Central memory CD4-positive, alpha-beta T cell (primary cell): ENCODE results near the gene AUTS2.
"Not testable (repeated sequence)": the region's sequence is repeated elsewhere in the genome, so short reads cannot be mapped to it uniquely, and the experiment has no call there.

Experiments
- DNase-seq: peaks from one replicate; pipeline ENCODE4 v3.0.0; 2022

AUTS2 gene

DNA sequence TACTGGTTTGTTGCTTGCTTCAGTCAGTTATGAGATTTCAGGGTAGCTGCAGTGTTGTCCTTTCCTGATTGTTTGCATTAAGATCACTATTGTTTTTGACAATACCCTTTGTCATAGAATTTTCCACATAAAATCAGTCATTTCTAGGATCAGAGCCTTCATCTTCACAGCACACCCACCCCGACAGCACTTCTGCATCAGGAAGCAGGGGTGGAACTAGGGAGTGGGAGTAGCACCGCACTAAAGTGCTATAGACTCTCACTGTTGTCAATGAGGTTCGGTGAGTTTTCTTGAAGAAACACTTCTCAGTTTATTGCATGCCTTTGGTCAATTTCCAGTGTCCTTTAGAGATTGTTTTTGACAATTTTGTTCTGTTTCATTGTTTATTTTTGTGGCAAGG, 632.5 kb downstream of the AUTS2 start:
- no peak for DNase-seq

DNA sequence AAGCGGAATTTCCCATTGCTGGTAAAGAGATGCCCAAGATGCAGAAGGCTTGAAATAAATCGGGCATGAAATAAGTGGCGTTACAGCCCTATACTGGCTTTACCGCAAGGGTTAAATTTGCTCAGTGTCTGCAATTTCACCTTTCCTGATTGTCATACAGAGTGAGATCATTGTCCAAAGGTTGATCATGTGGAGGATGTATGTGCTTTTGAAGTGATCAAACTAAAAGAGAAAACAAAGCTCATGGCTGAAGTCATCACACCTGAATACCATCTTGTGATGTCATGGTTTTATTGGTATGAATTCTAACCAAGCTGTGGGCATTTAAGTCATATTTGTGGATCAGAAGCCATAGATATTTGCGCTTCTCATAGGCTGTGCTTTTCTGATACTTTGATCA, 635.5 kb downstream of the AUTS2 start:
- DNase-seq: no peak

DNA sequence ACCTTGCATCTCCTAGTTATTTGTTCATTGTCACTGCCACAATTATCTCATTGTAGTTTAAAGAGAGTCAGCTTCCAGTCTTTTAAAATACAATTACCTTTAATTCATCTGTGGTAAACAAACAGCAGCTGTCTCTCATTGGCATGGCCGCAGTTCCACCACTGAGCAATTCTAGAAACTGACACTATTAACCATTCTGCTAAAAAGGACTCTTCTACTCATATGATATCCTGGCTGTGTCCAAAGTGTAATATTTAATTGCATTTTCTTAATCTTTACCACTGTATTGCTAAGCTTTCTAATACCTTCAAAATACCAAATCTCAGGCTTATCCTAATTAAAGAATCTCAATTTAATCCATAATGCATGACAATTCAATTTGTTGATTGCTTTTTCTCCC, 639.0 kb downstream of the AUTS2 start:
- DNase-seq: no peak

DNA sequence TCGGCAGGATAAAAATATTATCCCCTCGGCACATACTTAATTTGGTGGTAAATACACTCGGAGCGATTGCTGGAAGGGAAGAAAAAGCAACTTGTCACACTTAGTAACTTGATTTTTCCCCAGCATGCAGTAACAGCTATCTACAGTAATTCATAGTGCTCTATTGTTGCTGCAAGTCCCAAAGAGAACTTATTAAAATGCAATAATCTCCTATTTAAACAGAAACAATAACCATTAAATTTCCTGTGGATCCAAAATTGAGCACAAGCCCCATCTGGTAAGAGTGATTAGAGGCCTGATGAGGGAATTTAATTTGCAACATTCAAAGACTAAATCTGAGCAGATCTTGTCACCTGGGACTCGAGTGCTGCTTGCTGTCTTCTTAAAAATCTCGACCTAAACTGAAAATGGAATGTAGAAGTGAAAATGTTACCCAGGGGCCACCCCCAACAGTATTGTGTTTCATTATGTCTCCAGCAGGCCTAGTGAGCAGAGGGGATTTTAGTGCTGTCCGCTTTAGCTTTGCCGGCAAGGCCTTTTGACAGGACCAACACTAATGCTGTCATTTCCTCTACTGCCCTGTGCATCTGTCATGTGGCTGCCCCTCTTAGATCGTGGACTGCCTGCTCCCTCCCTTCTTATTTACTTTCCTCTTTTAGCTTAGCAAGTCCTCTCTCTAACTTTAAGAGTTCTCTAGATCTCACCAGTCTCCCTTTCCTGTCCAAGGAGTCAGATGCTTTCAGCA, 639.7 kb downstream of the AUTS2 start:
- no peak for DNase-seq

DNA sequence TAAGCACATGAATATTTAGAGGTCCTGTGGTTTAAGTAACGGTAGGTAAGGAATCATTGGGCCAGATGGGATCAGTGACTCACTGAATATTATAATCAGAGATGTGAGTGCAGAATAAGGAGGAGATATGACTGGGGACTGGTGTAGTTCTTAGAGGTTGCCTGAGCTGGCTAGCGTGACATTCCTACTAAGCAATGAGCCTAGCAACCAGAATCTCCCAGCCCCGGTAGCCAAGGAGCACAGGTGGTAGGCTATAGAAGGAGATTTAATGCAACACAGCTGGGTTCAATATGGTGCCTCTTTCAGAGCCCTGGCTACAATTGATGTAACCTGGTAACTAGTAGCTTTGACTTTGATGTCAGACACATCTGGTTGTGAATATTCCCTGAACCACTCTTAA, 641.6 kb downstream of the AUTS2 start:
- no peak for DNase-seq

DNA sequence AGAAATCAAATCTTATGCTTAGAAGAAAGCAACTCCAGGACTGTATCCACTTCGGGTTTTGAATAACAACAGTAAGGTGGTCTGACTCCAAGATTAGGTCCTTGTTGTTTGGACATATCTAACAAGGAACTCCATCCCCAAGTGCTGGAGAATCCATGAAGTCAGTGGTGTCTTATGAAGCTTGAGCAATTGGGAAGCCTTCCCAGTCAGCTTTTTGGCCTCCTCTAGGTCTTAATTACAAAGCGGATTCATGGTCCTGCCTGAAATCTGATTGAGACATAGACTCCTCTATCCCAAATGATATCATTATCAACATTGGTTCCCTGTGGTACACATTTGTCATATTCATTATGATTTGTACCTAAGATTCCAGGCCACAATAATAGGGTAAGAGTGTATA, 642.6 kb downstream of the AUTS2 start:
- no peak for DNase-seq

DNA sequence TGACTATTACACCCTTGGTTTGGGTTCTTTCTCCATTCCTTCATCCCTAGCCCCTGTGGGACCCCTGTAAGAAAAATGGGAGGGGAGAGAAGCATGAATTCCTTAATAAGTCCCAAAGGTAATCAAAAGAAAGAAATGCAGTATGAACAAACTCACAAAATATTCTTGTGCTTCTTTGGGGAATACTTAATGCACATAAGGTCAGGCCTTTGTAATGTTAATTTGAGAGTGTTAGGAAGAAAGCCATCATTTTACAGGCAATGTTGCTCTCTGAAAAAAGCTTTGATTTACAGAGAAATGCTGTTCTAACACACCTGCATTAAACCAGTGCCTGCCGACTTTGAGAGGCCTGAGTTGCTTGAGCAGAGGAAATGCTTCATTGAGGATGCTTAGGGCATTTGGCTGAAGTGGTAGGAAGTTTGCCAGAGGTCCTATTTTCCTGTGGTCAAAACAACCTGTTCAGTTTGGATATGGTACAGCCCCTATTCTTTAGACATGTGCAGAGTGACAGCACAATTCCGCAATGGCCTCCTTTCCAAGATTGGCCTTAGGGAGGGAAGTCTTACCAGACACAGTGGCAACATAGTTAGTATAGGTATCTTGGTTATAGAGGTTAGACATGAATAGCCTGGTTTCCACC, 643.4 kb downstream of the AUTS2 start:
- no peak for DNase-seq

DNA sequence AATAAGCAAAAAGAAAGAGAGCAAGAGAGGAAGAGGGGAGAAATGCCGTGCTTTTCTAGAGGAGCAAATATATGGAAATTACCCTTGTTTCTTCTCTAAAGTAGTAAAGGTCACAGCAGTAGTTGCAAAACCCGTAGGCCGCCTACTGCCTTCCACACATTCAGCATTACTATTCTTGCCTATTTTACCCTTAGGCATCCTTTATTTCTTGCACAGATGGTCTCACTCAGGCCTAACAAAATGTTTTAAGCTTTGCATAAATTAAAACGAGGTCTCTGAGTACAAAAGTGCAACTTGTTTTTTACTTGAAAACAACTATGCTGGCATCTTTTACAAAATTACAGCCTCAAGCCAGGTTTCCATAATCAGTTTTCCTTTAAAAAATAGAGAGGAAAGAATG, 644.6 kb downstream of the AUTS2 start:
- DNase-seq: no peak

DNA sequence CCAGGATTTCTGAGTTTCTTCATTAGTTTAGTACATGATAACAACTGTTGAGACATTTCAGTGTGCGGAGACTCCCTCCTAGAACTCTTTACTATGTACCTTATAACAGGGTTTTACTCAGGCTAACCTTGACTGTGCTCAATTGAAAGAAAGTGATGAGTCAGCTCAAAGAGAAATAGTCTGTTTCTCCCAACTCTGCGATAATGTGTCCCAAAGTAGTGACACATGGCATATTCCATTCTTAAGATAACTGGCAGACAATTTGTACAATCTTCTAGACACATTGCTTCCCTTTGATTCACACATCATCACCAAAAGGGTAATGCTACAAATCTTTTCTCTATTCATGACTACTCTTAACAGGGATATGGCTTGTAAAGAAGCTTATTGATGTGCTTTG, 645.2 kb downstream of the AUTS2 start:
- no peak for DNase-seq

DNA sequence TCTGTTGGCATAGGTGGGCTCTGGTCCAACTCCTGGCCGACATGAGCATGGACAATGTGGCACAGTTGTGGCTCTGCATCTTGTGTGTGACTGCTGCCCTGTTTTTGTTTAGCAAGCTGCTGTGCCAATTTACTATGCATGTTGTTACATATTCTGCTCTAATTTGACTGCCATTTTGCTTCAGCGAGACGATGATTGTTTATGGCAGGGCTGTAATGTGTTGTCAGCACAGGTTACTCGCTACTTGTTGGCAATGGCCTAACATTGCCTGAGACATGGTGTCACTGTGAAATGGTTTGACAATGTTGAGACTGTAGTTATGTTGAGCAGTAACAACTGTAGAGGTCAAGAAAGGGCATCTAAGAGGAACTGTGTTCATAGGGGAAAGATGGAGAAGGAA, 659.6 kb downstream of the AUTS2 start:
- DNase-seq: no peak

DNA sequence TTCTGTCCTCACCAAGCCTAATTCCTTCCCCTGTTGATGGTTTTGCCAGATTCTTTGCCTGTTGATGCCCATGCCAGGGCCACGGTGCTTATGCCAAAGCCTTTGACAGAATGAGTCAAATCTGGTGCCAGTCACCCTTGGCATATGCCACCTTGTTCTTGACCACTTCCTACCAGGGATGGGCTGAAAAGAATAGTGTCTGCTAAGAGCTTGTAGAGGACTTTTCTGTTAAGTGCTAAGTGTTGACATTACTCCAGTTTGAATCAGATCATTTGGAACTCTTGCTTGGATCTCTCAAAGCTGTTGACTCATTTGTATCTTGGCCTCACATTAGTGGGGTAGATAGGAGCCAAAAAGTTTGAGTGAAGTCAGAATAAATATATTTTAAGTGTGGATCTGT, 661.2 kb downstream of the AUTS2 start:
- DNase-seq: no peak

DNA sequence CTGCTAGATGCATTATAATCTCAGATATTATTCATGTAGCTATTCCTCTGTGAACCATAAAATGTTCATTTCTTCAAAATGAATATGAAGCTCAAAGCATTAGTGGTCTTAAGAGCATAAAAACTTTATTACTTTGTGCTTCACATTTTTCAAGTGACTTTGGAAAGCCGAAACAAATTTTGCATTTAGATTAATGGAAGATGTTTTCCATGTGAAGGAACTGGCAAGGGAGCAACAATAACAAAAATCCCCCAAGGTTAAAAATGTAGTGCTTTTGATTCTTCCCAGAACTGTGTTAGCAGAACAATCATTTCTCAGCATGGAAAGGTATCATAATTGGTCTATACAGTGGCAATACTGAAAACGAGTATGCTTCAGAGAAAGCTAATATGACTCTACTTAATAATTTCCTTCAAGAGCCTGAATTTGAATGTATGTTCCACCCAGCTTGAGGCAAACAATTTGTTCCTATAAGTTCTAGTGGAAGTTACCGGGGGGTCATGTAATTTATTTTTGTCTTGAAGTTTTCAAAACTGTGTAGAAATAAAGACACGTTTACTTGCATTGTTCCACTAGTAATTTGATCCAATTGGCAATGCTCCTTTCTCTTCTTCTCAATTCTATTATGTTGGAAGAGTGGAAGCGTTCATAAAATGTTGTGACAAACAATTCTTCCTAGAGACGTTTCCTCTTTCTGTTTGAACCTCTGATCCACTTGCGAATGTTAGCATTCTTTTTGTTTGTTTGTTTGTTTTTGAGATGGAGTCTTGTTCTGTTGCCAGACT, 665.4 kb downstream of the AUTS2 start:
- no peak for DNase-seq

DNA sequence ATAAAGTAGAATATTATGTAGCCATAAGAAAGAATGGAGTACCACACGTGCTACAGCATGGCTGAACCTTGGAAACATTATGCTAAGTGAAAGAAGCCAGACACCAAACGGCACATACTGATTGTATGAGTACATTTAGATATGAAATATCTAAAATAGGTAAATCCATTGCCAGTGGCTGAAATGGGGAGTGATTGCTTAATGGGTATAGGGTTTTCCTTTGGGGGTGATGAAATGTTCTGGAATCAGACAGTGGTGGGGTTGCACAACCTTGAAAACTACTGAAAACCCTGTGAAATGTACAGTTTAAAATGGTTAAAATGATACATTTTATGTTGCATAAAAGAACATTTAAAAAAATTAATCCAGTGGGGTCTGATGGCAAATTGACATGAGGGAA, 667.9 kb downstream of the AUTS2 start:
- no peak for DNase-seq

DNA sequence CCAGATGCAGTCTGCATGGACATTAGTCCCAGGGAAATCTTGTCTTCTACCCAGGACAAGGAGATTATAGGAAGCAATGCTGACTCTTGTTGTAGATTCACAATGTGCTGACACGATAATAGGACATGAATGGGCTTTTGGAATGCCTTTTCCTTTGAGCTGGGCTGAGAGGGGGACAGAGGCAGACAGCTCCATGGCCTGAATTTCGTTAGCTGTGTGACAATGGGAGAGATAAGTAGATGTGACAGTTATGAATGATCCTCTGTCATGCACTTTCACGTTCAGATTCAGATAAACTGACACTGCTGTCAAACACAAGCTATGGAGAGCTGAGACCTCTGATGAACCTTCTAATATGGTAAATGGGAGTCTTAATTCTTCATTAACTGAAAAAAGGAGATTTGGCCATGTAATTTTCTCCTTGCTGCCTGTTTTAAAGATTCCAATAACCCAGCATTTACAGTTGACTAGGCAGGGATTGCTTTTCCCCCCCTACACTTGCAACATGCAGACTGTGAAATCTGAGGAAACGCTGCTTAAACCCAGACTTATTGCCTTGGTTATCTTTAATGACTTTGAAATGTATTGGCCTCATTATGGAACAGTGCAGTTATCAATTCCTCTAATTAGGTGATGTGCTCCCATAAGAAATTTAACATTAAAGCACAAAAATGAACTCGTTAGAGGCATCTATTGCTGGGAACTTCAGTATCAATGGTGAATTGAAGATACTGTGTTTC, 669.3 kb downstream of the AUTS2 start:
- no peak for DNase-seq

DNA sequence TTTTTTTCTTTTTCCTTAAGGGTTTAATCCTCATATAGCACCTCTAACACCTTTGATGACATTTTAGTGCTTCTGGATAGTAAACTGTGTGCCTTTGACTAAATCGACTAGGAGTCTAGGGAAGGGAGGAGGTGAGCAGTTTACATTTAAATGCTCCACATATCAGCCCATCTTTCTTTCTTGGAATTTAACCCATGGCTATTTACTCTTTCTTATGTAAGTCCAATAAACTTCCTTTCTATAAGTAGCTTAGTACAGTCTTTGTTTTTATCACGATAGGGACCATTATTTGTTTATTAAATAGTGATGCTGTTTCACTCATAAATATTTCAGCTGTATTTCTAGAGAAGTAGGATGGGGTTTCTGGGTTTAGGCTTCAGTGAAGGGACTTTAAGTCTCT, 669.9 kb downstream of the AUTS2 start:
- no peak for DNase-seq

DNA sequence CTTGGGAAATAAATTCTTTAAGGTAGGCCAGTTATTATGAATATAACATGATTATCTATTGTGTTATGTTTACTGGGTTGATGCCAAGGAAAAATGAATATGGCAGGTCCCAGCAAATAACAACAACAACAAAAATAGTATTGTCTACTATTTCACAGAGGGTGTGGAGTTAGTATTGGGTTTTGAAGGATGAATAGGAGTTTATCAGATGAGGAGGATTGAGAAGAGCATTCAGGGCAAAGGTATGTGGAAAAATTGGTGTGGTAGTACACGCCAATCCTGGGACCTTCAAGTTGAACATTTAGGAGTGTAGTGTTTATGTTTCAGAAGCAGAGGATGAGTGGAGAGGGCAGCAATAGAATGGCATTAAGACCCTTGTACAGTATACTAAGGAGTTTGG, 671.9 kb downstream of the AUTS2 start:
- no peak for DNase-seq

DNA sequence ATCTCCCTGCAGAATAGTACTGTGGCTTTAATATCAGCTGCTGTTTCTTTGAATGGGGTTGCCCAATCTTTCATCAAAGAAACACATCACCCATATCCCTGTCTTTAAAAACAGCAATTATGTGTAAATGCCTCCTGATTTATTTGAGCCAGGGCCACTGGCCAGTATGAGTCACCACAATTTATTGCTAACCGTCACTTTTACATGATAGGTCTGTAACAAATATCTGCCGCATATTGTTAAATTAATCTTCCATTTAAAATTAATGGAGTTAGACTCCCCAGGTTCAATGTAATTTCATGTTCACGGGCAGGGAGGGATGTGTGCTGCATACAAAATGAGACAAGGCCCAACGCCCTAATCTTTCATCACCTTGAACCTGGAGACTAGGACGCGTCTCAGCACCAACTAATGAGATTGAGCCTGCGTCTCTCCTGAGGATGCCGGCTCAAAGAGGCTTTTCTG, 673.4 kb downstream of the AUTS2 start:
- no peak for DNase-seq

DNA sequence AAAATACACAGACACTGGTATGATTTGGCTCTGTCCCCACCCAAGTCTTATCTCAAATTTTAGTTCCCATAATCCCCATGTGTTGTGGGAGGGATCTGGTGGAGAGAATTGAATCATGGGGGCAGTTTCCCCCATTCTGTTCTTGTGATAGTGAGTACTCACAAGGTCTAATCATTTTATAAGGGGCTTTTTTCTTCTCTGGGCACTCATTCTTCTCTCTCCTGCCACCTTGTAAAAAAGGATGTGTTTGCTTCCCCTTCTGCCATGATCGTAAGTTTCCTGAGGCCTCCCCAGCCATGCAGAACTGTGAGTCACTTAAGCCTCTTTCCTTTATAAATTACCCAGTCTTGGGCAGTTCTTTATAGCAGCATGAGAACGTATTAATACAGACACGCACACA, 677.3 kb downstream of the AUTS2 start:
- DNase-seq: not testable (repeated sequence)

DNA sequence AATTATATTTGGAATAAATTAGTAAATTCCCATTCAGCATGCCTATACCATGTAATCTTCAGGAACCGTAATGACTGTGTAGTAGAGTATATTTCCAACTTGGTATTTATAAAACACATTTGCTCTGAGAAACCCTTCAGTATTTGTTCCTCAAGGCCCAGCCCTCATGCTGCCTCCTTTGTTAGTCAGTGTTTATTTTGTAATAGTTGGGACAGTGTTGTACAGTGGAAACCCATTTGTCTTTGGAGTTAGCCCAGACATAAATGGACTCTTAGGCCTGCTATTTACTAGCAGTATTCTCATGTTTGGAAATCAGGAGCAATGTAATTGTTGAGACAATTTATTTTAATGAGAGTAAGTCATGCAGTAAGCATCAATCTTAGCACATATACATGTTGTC, 686.9 kb downstream of the AUTS2 start:
- DNase-seq: no peak

DNA sequence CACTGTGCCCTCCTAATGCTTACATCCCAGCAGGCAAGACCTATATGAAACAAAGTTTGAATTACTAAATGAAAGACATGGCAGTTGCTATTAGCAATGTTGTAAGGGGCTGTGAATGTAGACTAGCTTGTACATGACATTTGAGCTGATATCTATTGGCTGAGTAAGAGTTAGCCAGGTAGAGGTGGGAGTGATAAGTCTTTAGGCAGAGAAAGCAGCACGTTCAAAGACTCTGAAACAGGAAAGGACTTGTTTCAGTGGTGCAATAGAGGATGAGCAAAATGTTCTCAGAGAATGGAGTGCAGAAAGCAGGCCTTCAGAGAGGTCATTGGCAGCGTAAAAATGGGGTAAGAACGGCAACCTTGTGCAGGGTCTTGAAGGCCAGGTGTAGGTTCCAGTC, 687.6 kb downstream of the AUTS2 start:
- DNase-seq: no peak

DNA sequence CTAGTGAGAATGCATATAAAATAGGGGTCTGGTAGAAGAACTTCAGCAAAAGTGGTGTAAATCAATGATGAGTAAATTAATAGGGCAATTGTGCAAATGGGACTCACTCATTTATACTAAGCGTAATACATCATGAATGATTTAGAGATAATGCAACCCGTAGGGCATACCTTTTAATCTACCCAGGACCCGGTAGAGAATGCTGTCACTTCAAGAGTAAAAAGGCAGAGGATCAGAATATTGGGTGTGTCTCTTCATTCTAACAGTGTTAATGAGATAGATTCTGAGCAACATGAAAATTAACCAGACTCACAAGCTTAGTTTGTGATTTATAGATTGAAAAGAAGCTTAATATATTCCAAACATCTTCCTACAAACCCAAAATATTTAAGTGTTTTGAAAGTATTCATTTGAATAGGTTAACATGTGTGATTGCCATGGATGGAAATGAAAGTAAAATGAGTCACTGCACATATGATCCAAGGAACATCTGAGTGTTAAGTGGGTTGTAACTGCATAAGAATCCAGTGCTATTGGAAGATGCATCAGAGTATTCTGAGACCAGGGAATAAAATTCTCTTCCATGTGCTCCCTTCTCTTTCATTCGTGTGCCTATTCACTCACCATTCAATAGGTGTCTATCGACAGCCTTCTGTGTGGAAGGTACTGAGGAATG, 690.6 kb downstream of the AUTS2 start:
- DNase-seq: no peak

DNA sequence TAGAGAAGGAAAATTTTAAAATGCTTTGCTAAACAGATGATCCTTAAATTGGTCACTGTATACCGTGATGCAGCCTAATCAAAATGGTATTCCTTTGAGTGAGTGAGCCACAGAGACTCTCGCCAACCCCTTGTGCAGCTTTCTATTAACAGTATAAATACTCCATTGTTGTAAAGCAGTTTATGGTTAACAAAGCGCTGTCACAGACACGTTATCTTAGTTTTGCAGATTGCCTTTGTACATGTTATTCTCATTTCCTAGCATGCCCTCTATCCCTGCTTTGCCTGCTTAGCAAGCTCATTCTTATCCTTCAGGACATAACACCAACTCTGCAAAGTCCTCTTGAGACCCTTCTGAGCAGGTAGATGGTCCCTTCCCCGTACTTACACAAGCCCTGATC, 694.4 kb downstream of the AUTS2 start:
- no peak for DNase-seq
